ENCODE data around the gene S100B.

The S100B gene

DNA sequence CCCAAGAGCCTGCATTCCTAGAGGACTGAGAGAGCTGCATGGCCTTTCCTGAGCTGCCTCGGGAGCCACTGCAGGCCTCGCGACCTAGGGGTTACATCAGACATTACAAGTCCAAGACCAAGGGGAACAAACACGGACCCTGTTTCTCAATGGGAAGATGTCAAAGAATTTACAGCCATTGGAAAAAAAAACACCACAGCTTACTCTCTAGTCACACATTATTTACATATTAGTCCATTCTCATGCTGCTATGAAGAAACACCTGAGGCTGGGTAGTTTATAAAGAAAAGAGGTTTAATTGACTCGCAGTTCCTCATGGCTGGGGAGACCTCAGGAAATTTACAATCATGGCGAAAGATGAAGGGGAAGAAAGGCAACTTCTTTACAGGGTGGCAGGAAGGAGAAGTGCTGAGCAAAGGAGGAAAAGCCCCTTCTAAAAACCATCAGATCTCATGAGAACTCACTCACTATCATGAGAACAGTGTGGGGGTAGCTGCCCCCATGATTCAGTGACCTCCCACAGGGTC lies 22.2 kb upstream of the S100B start:
- peaks cover 0 to 4% of the 10 kb centered on the region in 2 donors for H3K27me3 ChIP-seq
- DNase-seq: no peak
- intact Hi-C loops (cut with DNase I; ENCODE audit: low total_unique reads): no loop called here
- TF ChIP-seq CTCF (IDR thresholded peaks at IDR 0.05): no peak
- H3K36me3 ChIP-seq: peaks cover 0 to 6% (median 0%) of the 10 kb centered on the region in 3 donors
- peaks cover 5 to 18% (median 18%) of the 10 kb centered on the region in 3 donors for H3K9me3 ChIP-seq
- no peak overlapping the region for H3K4me3 ChIP-seq
- peaks cover 0 to 8% (median under 1%) of the 10 kb centered on the region in 4 donors for H3K4me1 ChIP-seq
- no peak overlapping the region for H3K27ac ChIP-seq

GRCh38 chr21:46626536-46626935 lies 21.7 kb upstream of the S100B start:
- TF ChIP-seq CTCF (IDR thresholded peaks at IDR 0.05): no peak
- intact Hi-C loops (cut with DNase I; ENCODE audit: low total_unique reads): no loop called here
- H3K4me3 ChIP-seq: no peak overlapping the region
- peaks cover 5 to 18% (median 18%) of the 10 kb centered on the region in 3 donors for H3K9me3 ChIP-seq
- H3K27me3 ChIP-seq: peaks cover 0 to 4% of the 10 kb centered on the region in 2 donors
- H3K36me3 ChIP-seq: peaks cover 0 to 6% (median 0%) of the 10 kb centered on the region in 3 donors
- peaks cover 0 to 13% (median 5%) of the 10 kb centered on the region in 4 donors for H3K4me1 ChIP-seq
- no peak for DNase-seq
- no peak overlapping the region for H3K27ac ChIP-seq

DNA sequence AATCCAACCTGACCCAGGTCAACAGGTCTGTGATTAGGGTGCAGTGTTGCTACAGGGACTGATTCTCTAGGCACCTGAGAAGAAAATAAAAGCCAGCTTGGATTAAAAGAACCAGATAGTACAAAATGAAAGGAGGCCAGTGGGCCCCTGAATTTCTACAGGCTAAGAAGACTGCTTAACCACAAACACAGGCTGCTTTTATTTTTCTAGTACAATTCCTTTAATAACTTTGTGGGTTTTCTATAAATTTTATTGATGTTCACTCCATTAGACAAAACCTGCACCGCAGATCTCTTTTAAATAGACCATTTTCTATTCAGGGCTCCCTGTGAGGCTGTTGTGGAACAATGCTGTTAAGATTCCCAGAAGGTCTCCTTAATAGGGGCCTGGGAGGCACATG lies 20.9 kb upstream of the S100B start:
- Histone ChIP-seq H3K27me3 (peaks cover 0 to 4% of the 10 kb centered on the region in 2 donors), H3K27ac (no peak overlapping the region), H3K9me3 (peaks cover 5 to 18% (median 18%) of the 10 kb centered on the region in 3 donors), H3K36me3 (peaks cover 0 to 6% (median 0%) of the 10 kb centered on the region in 3 donors), H3K4me3 (no peak overlapping the region), H3K4me1 (peaks cover 0 to 18% (median 10%) of the 10 kb centered on the region in 4 donors)
- no peak for TF ChIP-seq CTCF (IDR thresholded peaks at IDR 0.05)
- no peak for DNase-seq
- intact Hi-C loops (cut with DNase I; ENCODE audit: low total_unique reads): no loop called here

DNA sequence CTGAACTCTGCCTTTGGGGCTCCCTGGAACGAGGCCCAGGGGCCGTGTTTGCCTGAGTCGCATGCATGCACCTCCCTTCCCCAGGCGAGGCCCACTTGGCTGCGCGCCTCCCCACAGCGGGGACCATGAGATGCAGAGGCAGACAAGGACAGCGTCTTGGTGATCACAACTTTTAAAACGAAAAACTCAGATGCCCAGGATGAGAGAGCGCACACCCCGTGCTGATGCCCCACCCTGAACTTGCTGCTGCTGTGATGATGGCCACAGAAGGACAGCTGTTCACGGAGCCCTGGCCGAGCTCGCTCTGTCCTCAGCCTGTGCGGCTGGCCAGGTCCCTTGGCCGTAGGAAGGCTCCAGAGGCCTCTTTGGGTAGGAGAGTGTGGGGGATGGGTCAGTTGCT lies 19.2 kb upstream of the S100B start:
- TF ChIP-seq CTCF (IDR thresholded peaks at IDR 0.05): no peak
- H3K9me3 ChIP-seq: peaks cover 5 to 18% (median 18%) of the 10 kb centered on the region in 3 donors
- no peak for DNase-seq
- no peak overlapping the region for H3K4me3 ChIP-seq
- H3K27me3 ChIP-seq: peaks cover 0 to 8% of the 10 kb centered on the region in 2 donors
- peaks cover 0 to 18% (median 11%) of the 10 kb centered on the region in 4 donors for H3K4me1 ChIP-seq
- intact Hi-C loops (cut with DNase I; ENCODE audit: low total_unique reads): no loop called here
- H3K27ac ChIP-seq: no peak overlapping the region
- H3K36me3 ChIP-seq: peaks cover 0 to 6% (median 0%) of the 10 kb centered on the region in 3 donors

GRCh38 chr21:46622226-46622625 lies 17.3 kb upstream of the S100B start:
- Histone ChIP-seq H3K9me3 (peaks cover 5 to 18% (median 18%) of the 10 kb centered on the region in 3 donors), H3K36me3 (peaks cover 0 to 6% (median 0%) of the 10 kb centered on the region in 3 donors), H3K4me3 (no peak overlapping the region), H3K27ac (peak overlapping the region; percentile 9 to 58), H3K4me1 (peaks cover 0 to 18% (median 11%) of the 10 kb centered on the region in 4 donors), H3K27me3 (peaks cover 0 to 4% of the 10 kb centered on the region in 2 donors)
- TF ChIP-seq CTCF (IDR thresholded peaks at IDR 0.05): no peak
- intact Hi-C loops (cut with DNase I; ENCODE audit: low total_unique reads): no loop called here
- peak in 1 of 2 donors; percentile 24 for DNase-seq

Data from tibial artery (tissue), 4 donors.